AG04450 (cell line): ENCODE measurements around the gene FAIM2. TPM values are rescaled to one million over a fixed set of nuclear protein-coding genes. Genes with fewer than 3 reads are reported as not detected.

Experiments
- CTCF ChIA-PET: fragments of 300-600, 350-600 bp; formaldehyde crosslinking; extraction: SDS; loops from one replicate; lab custom pipeline; 2022; ENCODE audit warnings: antibody characterized with exemption, inconsistent platforms; lab: Charles Lee
- POLR2A ChIA-PET: fragments of 350-600 bp; formaldehyde crosslinking; extraction: SDS; loops from one replicate; lab custom pipeline; 2021; ENCODE audit warnings: antibody characterized with exemption, inconsistent platforms; lab: Yijun Ruan, JAX
- DNase-seq: peaks from one replicate; pipeline ENCODE4 v3.0.0-alpha.2; 2011; ENCODE audit warnings: low read depth, low spot score
- H3K27ac ChIP-seq: one replicate; pipeline ENCODE4 v1.5.1; 2012; ENCODE audit warnings: low read depth, low read length, control low read depth
- H3K27me3 ChIP-seq: one replicate; pipeline ENCODE4 v1.6.0; 2012; ENCODE audit warnings: low read length; ENCODE audit not compliant: control insufficient read depth, insufficient read depth
- H3K4me3 ChIP-seq: 2 replicates; pipeline ENCODE4 v1.5.1; 2011; ENCODE audit warnings: mild to moderate bottlenecking, low read depth, low read length, control low read depth
- H3K9me3 ChIP-seq: 2 replicates; pipeline ENCODE4 v1.5.1; 2012; ENCODE audit warnings: low read length; ENCODE audit not compliant: control insufficient read depth, insufficient read depth
- polyA plus RNA-seq: library from polyadenylated mRNA; depleted of rRNA; stranded (reverse); fragments of >200 nt; gene quantifications from 2 replicates; pipeline ENCODE4 v1.2.3, GENCODE V29; 2011
- TF ChIP-seq, protein P1 (sequence below): IDR thresholded peaks from 2 replicates; pipeline ENCODE4 v1.5.1; 2011; ENCODE audit warnings: low read depth, low read length, control low read depth, inconsistent platforms

FAIM2 gene
- polyA plus RNA-seq, 1 experiment: 5.9 TPM

DNA sequence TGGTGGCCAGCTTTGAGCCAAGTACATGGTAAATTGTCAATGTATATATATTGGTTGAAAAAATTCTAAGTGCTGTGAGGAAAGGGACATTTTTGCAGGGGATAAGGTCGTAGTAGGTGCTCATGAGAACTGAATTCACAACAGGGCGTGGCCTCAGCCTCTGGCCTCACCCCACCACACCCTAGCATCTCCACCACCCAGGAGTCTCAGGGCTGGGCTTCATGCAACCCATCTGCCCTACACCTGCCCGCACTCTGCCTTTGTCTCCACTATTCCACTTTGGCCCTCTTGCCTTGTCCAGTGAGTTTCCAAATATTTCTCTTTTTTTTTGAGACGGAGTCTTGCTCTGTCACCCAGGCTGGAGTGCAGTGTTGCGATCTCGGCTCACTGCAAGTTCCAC lies 24.8 kb upstream of the FAIM2 start:
- POLR2A ChIA-PET: no interaction called here
- CTCF ChIA-PET: interaction anchor here (1.8 to 3.8 kb wide), 2 partner anchors 17 to 142 kb away, joined by 6 to 20 read pairs; no protein-coding TSS in a partner anchor
- TF ChIP-seq, protein P1, sequence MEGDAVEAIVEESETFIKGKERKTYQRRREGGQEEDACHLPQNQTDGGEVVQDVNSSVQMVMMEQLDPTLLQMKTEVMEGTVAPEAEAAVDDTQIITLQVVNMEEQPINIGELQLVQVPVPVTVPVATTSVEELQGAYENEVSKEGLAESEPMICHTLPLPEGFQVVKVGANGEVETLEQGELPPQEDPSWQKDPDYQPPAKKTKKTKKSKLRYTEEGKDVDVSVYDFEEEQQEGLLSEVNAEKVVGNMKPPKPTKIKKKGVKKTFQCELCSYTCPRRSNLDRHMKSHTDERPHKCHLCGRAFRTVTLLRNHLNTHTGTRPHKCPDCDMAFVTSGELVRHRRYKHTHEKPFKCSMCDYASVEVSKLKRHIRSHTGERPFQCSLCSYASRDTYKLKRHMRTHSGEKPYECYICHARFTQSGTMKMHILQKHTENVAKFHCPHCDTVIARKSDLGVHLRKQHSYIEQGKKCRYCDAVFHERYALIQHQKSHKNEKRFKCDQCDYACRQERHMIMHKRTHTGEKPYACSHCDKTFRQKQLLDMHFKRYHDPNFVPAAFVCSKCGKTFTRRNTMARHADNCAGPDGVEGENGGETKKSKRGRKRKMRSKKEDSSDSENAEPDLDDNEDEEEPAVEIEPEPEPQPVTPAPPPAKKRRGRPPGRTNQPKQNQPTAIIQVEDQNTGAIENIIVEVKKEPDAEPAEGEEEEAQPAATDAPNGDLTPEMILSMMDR: no peak

DNA sequence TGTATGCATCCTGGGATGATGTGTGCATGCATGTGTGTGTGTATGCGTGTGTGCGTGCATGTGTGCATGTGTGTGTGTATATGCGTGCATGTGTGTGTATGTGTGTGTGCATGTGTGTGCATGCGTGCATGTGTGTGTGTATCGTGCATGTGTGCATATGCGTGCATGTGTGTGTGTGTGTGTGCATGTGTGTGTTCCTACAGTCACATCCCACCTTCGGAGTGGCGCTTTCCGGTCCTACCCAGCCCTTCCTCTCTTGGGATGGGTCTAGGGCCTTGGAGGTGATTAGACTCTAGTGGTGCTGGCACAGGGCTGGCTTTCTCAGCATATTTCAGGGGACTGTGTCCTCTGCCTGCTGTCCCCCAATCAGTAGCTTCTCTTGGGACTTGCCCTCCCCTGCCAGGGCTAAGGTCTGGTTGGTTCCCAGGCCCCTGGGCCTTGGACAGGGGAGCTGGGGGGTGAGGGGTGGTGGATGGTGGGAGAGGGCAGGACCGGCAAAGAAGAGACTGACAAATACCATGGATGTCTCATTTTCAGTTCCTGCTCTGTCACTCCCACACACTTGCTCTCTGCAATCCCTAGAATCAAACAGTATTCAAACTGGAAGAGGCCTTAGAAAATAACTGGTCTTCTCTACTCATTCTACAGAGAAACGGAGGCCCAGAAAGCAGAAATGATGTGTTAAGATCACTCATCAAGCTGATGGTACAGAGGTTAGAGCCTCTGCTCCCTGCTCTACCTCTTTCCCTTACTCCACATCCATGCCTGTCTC lies 21.9 kb upstream of the FAIM2 start:
- DNase-seq: no peak
- POLR2A ChIA-PET: interaction anchor here (0.6 kb wide), 1 partner anchor 208 kb away, joined by 7 read pairs; no protein-coding TSS in a partner anchor
- Histone ChIP-seq H3K4me3 (no peak overlapping the region), H3K27me3 (no peaks in the 10 kb centered on the region), H3K27ac (no peak overlapping the region), H3K9me3 (no peaks in the 10 kb centered on the region)
- TF ChIP-seq, protein P1: no peak
- CTCF ChIA-PET: interaction anchor here (1.5 kb wide), 1 partner anchor 20 kb away, joined by 4 read pairs; no protein-coding TSS in a partner anchor

More for the DNA sequence above, 24.8 kb upstream of the FAIM2 start:
- H3K27ac ChIP-seq: no peak overlapping the region
- no peaks in the 10 kb centered on the region for H3K9me3 ChIP-seq
- DNase-seq: no peak
- no peak overlapping the region for H3K4me3 ChIP-seq
- H3K27me3 ChIP-seq: no peaks in the 10 kb centered on the region

DNA sequence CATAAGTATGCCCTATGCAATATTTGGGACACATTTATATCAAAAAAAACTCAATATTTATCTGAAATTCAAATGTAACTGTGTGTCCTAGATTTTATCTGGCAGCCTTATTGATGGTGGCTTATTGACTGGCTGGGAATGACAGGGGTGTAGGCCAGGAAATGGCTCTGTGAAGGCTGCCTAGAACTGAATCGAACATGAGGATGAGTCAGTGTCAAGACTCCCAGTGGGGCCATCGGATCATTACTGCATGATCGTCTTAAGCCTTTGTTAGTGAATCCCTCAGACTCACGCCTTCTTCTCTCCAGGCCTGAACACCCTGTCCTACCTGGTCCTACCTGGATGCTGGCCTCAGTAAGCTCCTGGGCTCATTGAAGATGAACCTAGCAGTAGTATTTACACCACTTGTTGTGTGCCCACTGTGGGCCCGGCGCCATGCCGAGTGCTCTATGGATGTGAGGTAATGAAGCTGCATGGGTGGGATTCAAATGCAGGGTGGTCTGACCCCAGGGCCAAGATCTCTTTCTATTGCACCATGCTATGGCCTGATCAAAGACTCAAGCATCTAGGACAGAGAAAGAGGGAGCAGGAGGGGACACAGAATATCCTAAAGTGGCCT lies 21.0 kb upstream of the FAIM2 start:
- Histone ChIP-seq H3K27me3 (no peaks in the 10 kb centered on the region), H3K9me3 (no peaks in the 10 kb centered on the region), H3K27ac (no peak overlapping the region), H3K4me3 (no peak overlapping the region)
- ChIA-PET POLR2A (no interaction called here), CTCF (no interaction called here)
- no peak for DNase-seq
- TF ChIP-seq, protein P1: no peak

DNA sequence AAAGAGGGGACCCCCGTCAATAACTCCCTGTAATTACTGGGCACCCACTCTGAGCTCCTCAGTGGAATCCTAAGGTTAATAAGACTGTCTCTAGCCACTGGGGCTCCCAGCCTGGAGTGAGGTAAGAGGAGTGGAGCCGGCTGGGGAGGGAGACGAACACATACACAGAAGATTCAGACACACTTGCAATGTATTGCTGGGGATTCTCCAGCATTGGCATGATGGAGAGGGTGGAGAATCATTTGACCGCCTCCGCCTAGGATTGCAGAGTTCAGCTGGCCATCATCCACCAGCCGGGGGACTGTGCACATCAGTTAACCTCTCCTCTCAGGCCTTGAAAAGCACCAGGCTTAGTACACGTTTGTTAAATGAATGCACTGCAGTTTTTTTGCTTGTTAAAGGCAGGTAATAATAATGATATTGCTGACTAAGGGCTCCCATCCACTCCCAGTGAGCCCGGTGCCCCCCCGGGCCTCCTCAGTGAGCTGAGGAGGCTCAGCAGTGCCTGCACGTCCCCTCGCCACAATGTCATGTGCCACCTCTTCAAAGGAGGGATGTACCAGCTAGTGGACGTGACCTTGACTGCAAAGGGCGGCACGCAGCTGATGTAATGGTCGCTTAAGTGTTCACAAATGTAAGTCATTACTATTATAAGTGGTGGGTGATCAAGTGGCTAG lies 20.3 kb upstream of the FAIM2 start:
- ChIA-PET POLR2A (no interaction called here), CTCF (interaction anchor here (2.0 kb wide), 1 partner anchor 22 kb away, joined by 5 read pairs; no protein-coding TSS in a partner anchor)
- H3K27me3 ChIP-seq: no peaks in the 10 kb centered on the region
- no peaks in the 10 kb centered on the region for H3K9me3 ChIP-seq
- no peak overlapping the region for H3K4me3 ChIP-seq
- TF ChIP-seq, protein P1: no peak
- H3K27ac ChIP-seq: no peak overlapping the region
- no peak for DNase-seq
